GM19193 (cell line): ENCODE data around the gene SLC17A4.

ENCODE experiments used
- POLR2A ChIP-seq: IDR thresholded peaks from 4 replicates; pipeline ENCODE4 v1.6.1; 2011; ENCODE audit not compliant: insufficient read depth, insufficient read length; ENCODE audit errors: extremely low read depth

The SLC17A4 gene

GRCh38 chr6:25743868-25744267 lies 10.7 kb upstream of the SLC17A4 start:
- no peak for TF ChIP-seq POLR2A

- no peak for TF ChIP-seq POLR2A
Observed at GRCh38 chr6:25745836-25746235, 8.7 kb upstream of the SLC17A4 start.

DNA sequence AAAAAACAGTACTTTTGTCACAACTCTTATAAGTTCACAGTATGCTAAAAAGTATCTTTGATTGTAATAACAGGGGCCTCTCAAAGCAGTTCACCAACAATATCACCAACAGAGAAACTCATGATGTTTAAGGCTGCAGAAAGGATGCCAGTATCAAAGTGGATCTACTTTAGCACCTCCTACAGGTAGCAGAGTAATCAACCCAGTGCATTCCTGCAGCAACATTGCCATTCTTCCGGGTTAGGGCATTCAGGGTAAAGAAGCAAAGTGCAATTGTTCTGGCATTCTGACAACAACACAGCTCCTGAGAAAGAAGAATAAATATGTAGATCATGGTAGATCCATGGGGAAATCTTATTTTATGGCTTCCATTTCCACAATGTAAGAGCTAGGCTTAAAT lies 7.6 kb upstream of the SLC17A4 start:
- TF ChIP-seq POLR2A = no peak

DNA sequence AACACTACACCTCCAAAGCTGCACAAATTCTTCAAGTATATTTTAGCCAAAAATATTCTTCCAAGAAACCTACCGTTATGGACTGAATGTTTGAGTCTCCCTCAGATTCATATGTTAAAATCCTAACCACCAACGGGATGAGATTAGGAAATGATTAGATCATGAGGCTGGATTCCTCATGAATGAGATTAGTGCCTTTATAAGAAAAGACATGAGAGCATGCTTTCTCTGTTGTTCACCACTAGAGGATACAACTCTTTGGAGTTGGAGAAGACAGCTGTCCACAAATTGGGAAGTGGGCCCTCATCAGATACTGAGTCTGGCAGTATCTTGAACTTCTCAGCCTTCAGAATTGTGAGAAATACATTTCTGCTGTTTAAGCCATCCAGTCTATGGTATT lies 7.1 kb upstream of the SLC17A4 start:
- no peak for TF ChIP-seq POLR2A

DNA sequence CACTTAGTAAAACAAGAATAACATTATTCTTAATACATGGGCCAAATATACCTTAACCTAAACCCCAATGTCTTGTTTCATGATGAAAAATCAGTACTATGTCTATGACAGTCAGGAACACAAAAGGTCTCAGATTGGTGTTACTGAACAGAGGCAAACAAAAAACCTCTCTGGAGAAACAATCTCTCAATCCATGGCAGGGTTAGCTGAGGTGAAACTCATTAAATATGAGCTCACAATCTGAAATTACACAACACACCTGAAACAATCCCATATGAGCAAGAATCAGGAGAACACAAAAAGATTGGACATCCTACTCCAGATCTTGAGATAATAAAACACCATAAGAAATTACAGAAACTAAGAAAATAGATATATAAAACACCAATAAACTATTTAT lies 6.5 kb upstream of the SLC17A4 start:
- TF ChIP-seq POLR2A = no peak

- TF ChIP-seq POLR2A = no peak
Observed at GRCh38 chr6:25749837-25750236, 4.7 kb upstream of the SLC17A4 start.

- no peak for TF ChIP-seq POLR2A
Observed at GRCh38 chr6:25750906-25751305, 3.6 kb upstream of the SLC17A4 start.

GRCh38 chr6:25753079-25753478 lies 1.5 kb upstream of the SLC17A4 start:
- no peak for TF ChIP-seq POLR2A

GRCh38 chr6:25755483-25755882 lies 941 bp downstream of the SLC17A4 start:
- no peak for TF ChIP-seq POLR2A

DNA sequence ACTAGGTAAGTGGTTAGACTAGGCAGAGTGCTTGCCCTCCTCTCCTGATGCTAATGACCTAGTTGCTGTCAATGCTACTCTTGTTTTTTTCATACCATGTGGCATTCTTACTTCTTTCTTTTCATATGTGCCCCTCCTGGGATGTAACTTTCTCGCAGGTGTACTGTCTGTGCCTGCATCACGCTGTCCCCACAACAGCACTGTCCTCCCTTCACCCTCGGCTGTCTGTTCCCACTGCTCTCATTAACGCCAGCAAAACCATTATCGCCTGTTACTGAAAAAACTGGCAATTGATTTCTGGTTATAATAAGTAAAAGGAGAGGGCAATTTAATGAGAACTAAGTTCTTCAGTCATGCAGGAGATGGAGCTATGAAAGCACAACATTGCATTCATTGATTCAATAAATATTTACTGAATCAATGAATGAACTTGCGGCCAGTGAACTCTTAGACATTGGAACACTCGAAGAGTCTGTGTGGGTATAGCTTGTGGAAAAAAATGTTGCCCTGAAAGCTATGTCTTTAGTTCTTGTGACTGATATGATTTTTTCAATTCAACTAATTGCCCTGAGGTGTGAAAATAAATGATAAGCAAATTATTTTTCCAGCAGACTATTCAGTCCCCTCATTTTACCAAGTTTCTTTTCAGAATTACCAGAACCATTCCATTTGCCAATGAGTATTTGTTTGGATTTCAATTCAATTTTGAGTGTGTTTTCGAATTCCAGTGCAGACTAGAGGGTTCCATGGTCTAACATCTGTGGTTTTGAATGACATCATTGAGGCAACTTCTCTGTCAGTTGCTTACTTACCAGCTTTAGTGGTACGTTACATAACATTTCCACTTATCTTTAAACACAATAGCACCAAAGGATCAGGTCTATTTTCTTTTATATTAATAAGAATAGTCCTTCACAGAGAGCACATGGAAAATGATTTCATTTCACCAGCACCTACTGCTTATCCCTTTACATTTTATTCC lies 2.1 kb downstream of the SLC17A4 start:
- no peak for TF ChIP-seq POLR2A

GRCh38 chr6:25757936-25758642 lies 3.5 kb downstream of the SLC17A4 start:
- no peak for TF ChIP-seq POLR2A

GRCh38 chr6:25764611-25765010 lies 10.1 kb downstream of the SLC17A4 start:
- TF ChIP-seq POLR2A = no peak

- TF ChIP-seq POLR2A = no peak
Observed at GRCh38 chr6:25768566-25768965, 14.0 kb downstream of the SLC17A4 start.

GRCh38 chr6:25769983-25770382 lies 15.4 kb downstream of the SLC17A4 start:
- TF ChIP-seq POLR2A = no peak

GRCh38 chr6:25774120-25774715 lies 19.7 kb downstream of the SLC17A4 start:
- no peak for TF ChIP-seq POLR2A

DNA sequence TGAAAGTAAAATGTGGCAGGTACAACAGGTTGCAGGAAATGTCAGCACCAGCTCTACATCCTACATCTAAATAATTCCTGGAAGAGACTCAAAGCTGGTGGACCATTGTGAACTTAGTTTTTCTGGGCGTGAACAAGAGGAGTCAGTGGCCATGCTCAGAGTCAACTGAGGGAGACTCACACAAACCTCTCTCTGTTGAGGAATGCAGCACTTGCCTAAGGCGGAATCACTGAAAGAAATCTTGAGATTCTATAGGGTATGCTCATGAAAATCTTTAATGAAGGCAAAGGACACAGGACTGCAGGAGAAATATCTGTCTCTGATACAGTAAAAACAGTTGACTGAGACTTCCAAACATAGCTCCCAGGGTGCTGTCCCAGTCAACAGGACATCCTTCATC lies 22.5 kb downstream of the SLC17A4 start:
- TF ChIP-seq POLR2A = no peak

GRCh38 chr6:25777856-25778649 lies 23.5 kb downstream of the SLC17A4 start:
- no peak for TF ChIP-seq POLR2A
